Fibroblast of upper back skin (primary cell): ENCODE measurements around the gene KLHL29.

Experiments
- DNase-seq: peaks from one replicate; pipeline ENCODE4 v3.0.0-alpha.2; 2013

The KLHL29 gene

DNA sequence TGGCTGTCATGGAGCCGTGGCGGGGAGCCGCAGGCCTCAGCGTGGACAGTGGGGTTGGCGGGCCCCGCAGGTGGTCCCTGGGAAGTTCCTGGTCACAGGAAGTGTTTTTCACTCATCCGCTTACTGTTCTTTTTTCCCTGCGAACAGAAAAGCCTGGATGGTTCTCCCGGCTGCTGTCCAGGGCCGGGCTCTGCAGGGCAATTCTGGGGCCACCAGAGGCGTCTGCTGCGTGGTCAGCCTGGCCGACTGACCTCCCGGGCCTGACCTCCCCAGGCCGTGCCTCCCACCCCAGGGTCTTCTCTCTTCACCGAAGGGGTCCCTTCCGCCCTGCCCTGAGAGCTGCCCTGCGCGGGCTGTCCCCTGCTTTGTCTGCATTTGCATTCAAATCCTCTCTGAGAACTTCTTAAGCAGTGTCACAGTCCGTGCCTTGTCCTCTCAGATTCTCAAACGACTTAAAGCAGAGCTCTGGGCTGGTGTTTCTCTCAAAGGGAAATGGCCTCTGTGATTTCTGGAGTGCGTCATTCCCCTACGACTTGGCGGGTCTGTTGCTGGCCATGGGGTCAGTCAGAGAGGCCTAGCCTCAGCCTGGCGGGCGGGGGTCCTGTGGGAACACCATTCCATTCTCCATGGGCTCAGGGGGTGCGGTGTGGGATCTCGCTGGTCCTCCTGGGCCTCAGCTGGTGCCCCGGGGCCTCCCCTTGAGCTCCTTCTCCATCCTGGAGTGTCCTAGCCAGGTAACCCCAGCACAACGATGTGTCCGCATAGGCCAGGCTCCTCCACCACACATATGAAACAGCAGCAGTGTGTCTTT, 38.3 kb downstream of the KLHL29 start:
- DNase-seq, result no peak

GRCh38 chr2:23423873-23424680, 39.1 kb downstream of the KLHL29 start:
- DNase-seq, result no peak

- no peak for DNase-seq
These were observed 40.4 kb downstream of the KLHL29 start for GRCh38 chr2:23425338-23425871.

DNA sequence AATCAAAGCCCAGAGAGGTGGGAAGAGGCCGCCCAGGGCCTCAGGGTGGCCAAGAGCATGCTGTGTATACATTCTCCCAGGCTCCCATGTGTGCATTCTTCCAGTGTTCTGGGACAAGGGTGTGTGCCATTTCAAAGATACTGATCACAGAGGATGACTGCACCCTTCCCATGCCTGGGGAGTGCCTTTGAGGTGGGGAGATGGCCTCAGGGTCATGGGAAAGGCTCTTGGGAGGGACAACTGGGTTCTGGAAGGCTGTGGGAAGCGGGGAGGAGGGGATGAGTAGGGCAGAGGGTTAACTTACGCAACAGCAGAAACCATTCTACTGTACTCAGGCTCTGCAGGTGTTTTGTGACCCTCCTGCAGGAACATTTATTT, 40.9 kb downstream of the KLHL29 start:
- no peak for DNase-seq

- DNase-seq, result peak; percentile 57
These were observed 41.4 kb downstream of the KLHL29 start for GRCh38 chr2:23426263-23426905.

- DNase-seq, result no peak
These were observed 42.4 kb downstream of the KLHL29 start for GRCh38 chr2:23427350-23427749.

DNA sequence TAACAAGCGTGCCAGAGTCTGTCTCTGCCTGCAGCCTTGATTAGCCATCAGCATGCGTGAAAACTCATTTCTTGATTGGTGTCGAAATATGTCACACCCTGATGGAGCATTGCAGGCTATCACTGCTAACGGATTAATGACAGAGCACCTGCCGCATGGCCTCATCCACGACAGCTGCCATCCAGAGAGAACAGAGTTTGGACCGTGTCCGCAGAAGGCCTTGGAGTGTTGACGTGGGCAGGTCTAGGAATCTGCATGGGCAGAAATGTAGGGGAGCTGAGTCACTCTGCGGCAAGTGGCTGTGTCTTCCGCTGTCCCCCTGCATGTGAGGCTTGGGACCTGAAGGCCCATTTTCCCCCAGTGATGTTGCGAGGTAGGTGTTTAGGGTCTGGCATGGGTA, 43.0 kb downstream of the KLHL29 start:
- DNase-seq, result no peak

DNA sequence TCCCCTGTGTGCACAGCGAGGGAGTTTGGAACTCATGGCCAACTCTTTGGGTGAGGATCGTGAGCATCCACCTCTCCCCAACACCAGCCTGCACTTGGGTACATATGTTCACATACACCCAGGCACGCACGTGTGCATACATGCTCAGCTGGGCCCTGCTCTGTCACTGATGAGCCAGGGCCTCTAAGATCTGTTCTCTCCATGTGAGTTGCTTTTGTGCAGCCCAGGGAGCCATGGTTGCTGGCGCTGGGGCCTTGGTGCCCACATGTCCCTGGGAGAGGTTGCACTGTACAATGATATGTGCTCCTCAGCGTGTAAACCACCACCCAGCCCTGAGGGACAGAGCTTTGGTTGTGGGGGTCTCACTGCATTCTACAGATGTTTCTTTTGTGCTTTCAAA, 44.1 kb downstream of the KLHL29 start:
- DNase-seq, result no peak

- peak; percentile 94 for DNase-seq
These were observed 45.3 kb downstream of the KLHL29 start for GRCh38 chr2:23430263-23430662.

DNA sequence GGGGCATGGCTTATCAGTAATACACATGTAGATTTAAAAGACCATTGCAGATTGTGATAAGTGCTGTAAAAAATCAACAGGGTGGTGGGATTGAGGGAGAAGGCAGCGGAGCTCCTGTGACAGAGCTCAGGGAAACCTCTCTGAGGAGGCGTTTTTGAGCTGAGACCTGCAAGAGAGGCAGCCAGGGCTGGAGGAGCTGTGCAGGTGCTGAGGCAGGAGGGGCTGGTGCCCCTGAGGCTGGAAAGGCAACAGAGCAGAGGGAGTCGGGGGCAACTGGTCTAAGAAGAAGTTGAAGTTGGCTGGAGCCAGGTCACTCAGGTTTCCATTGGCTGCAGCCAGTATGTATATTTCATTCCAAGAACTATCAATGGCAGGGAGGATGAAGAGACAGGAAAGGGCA, 47.6 kb downstream of the KLHL29 start:
- no peak for DNase-seq

GRCh38 chr2:23433282-23433681, 48.3 kb downstream of the KLHL29 start:
- DNase-seq, result no peak

GRCh38 chr2:23434721-23435121, 49.7 kb downstream of the KLHL29 start:
- no peak for DNase-seq

- no peak for DNase-seq
These were observed 50.5 kb downstream of the KLHL29 start for GRCh38 chr2:23435250-23436035.

GRCh38 chr2:23436346-23437098, 51.5 kb downstream of the KLHL29 start:
- DNase-seq, result peak; percentile 65

- DNase-seq, result no peak
These were observed 56.4 kb downstream of the KLHL29 start for GRCh38 chr2:23441414-23441813.

DNA sequence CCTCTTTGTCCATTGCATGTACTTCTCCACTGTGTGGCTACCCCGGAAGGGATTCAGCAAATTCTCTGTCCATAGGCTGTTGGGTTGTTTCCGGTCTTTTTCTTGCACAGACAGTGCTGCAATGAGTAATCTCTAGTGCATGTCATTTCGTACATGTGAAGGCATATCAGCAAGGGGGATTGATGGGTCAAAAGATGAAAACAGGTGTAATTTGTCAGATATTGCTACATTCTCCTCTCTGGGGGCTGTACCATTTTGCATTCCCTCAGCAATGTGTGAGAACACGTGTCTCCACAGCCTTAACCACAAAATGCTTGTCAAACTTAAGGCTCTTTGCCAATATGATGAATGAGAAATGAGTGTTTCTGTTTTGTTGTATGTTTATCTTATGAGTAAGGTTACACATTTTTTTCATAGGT, 60.5 kb downstream of the KLHL29 start:
- peak; percentile 79 for DNase-seq

DNA sequence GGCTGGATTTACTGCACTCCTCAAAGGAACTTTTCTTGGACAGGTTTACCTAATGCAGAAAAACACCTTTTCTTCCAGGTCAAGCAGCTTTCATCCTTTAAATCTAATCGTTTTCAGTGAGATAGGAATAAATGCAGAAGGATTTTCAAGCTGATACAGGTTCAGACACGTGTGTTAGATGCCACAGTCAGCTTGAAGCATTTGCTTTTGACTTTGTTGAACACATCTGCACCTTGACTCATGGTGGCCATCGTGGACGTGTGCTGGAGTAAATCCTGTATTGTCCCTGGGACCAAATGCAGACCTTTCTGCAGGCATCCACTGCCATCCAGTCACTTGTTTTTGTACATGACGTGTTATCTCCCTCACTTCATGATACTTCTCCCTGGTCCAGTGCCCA, 61.9 kb downstream of the KLHL29 start:
- no peak for DNase-seq

- DNase-seq, result no peak
These were observed 62.4 kb downstream of the KLHL29 start for GRCh38 chr2:23447405-23447804.

DNA sequence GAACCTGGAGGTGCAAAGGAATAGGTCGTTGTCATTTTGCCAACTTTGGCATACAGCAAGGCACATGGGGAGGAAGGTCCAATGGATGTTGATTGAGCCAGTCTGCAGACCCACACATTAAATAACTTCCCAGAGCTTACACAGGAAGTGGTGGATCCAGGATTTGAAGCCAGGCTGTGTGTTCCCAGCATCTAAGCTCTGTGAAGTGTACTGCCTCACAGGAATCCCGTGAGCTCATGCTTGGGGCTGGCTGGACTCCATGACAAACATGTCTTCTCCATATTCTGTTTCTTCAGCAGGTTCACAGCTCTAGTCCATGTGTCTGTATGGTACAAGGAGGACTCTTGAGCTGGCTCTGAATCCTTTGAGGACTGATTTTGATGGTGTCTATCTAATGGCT, 63.9 kb downstream of the KLHL29 start:
- DNase-seq, result peak; percentile 31

GRCh38 chr2:23449413-23449812, 64.4 kb downstream of the KLHL29 start:
- no peak for DNase-seq

DNA sequence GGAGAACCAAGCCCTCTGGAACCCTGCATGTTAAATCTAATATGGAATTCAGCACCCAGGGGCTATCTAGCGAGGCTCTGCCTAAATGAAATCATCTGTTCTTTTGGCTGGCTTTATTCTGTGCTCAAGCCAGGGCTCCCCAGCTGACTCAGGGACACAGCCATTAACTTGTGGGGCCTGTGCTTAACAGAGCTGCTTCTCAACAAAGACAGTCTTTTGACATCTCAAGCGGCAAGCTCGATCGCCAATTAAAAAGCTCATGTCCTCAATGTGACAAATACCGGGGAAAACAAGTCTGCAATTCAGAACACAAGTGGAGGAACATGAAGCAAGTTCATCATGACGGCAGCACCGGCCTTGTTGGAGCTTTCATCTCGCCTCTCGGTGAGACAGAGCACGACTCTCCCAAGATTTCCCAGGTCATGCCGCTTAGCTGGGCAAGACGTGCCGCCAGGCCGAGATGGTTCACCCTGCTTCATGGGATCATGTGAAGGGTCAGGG, 64.9 kb downstream of the KLHL29 start:
- DNase-seq, result no peak

GRCh38 chr2:23452372-23452771, 67.4 kb downstream of the KLHL29 start:
- no peak for DNase-seq
